BE2C (cell line): ENCODE results near the gene HOXD8.

Source experiments
- DNase-seq: peaks from one replicate; pipeline ENCODE4 v3.0.0-alpha.2; 2020
- H3K27me3 ChIP-seq: fragments of 250-450 bp; sonication (Bioruptor Pico); 2 replicates; pipeline ENCODE4 v1.5.1; 2020; ENCODE audit warnings: mild to moderate bottlenecking
- H3K36me3 ChIP-seq: fragments of 250-450 bp; sonication (Bioruptor Pico); 2 replicates; pipeline ENCODE4 v1.5.1; 2020; ENCODE audit warnings: mild to moderate bottlenecking
- H3K4me1 ChIP-seq: fragments of 250-450 bp; sonication (Bioruptor Pico); 2 replicates; pipeline ENCODE4 v1.5.1; 2020
- H3K4me3 ChIP-seq: 2 replicates; pipeline ENCODE4 v1.5.1; 2011; ENCODE audit warnings: low read depth, low read length
- H3K9me3 ChIP-seq: fragments of 250-450 bp; sonication (Bioruptor Pico); 2 replicates; pipeline ENCODE4 v1.5.1; 2020
- TF ChIP-seq, protein P1 (sequence below): IDR thresholded peaks from 2 replicates; pipeline ENCODE4 v1.5.1; 2012; ENCODE audit warnings: mild to moderate bottlenecking, low read depth, low read length

Gene HOXD8

GRCh38 chr2:176159663-176160250, 30.3 kb downstream of the HOXD8 start:
- no peak overlapping the region for H3K4me3 ChIP-seq
- TF ChIP-seq, protein P1, sequence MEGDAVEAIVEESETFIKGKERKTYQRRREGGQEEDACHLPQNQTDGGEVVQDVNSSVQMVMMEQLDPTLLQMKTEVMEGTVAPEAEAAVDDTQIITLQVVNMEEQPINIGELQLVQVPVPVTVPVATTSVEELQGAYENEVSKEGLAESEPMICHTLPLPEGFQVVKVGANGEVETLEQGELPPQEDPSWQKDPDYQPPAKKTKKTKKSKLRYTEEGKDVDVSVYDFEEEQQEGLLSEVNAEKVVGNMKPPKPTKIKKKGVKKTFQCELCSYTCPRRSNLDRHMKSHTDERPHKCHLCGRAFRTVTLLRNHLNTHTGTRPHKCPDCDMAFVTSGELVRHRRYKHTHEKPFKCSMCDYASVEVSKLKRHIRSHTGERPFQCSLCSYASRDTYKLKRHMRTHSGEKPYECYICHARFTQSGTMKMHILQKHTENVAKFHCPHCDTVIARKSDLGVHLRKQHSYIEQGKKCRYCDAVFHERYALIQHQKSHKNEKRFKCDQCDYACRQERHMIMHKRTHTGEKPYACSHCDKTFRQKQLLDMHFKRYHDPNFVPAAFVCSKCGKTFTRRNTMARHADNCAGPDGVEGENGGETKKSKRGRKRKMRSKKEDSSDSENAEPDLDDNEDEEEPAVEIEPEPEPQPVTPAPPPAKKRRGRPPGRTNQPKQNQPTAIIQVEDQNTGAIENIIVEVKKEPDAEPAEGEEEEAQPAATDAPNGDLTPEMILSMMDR = no peak
- H3K27me3 ChIP-seq = no peaks in the 10 kb centered on the region
- no peak for DNase-seq
- no peaks in the 10 kb centered on the region for H3K36me3 ChIP-seq
- H3K9me3 ChIP-seq = no peaks in the 10 kb centered on the region
- H3K4me1 ChIP-seq = no peaks in the 10 kb centered on the region

- no peak for DNase-seq
- TF ChIP-seq, protein P1 = no peak
- Histone ChIP-seq H3K36me3 (no peaks in the 10 kb centered on the region), H3K4me3 (no peak overlapping the region), H3K27me3 (no peaks in the 10 kb centered on the region), H3K4me1 (no peaks in the 10 kb centered on the region), H3K9me3 (no peaks in the 10 kb centered on the region)
These were observed 30.9 kb downstream of the HOXD8 start for GRCh38 chr2:176160251-176160985.

GRCh38 chr2:176160986-176161824, 31.7 kb downstream of the HOXD8 start:
- Histone ChIP-seq H3K27me3 (no peaks in the 10 kb centered on the region), H3K4me3 (no peak overlapping the region)
- TF ChIP-seq, protein P1 = no peak

GRCh38 chr2:176161825-176162626, 32.5 kb downstream of the HOXD8 start:
- TF ChIP-seq, protein P1 = no peak
- DNase-seq = no peak
- Histone ChIP-seq H3K36me3 (no peaks in the 10 kb centered on the region), H3K27me3 (no peaks in the 10 kb centered on the region), H3K4me3 (no peak overlapping the region), H3K9me3 (no peaks in the 10 kb centered on the region), H3K4me1 (no peaks in the 10 kb centered on the region)

More at GRCh38 chr2:176160986-176161824, 31.7 kb downstream of the HOXD8 start:
- Histone ChIP-seq H3K36me3 (no peaks in the 10 kb centered on the region), H3K9me3 (no peaks in the 10 kb centered on the region), H3K4me1 (no peaks in the 10 kb centered on the region)
- DNase-seq = no peak

DNA sequence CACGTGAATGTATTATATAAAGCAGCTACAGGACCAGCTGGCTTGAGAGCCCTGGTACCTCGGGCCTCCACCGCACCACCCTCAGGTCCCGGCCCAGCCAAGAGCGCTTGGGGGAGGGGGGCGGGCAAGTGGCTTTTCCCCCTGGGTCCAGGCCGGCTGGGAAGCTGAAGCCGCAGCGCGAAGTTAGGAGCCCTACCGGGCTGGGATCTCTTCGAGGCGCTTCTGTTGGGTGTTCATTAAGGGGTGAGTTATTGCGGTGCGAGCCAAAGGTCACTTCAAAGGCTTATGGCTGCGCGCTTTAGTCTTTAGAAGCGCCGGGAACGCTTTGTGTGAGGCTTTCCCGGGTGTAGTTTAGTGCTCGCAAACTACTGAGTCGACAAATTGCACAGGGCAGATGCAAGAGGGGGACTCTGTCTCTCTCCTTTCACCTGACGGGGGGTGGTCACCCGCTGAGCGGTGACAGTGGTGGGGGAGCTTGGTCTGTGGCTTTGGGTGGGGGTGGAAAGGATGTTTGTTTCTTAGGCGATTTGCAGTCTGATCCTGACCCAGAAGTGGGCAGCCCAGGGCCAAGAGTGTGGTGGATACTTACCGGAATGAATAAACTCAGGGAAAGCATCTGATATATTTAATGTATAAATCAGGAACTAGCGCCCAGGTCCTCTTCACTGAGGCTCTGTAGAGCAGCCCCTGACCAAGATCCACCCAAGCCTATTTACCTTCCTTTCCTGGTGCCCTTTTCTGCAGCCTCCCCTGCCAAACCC, 33.6 kb downstream of the HOXD8 start:
- Histone ChIP-seq H3K36me3 (no peaks in the 10 kb centered on the region), H3K27me3 (no peaks in the 10 kb centered on the region), H3K9me3 (no peaks in the 10 kb centered on the region), H3K4me1 (no peaks in the 10 kb centered on the region), H3K4me3 (no peak overlapping the region)
- no peak for DNase-seq
- TF ChIP-seq, protein P1 = no peak
